AG09319 (cell line): ENCODE results near the gene DAB2IP.

Source experiments
- DNase-seq: peaks from one replicate; pipeline ENCODE4 v3.0.0-alpha.2; 2010; ENCODE audit warnings: low read depth; ENCODE audit errors: extremely low read depth
- CTCF ChIP-seq: IDR thresholded peaks from 2 replicates; pipeline ENCODE4 v1.5.1; 2011; ENCODE audit warnings: low read depth, mild to moderate bottlenecking, inconsistent platforms, low read length, moderate library complexity

DAB2IP gene

GRCh38 chr9:121776001-121776738 lies 124.7 kb downstream of the DAB2IP start:
- TF ChIP-seq CTCF, result no peak
- no peak for DNase-seq

- no peak for DNase-seq
- TF ChIP-seq CTCF, result no peak
These were observed 125.6 kb downstream of the DAB2IP start for GRCh38 chr9:121776739-121777637.

GRCh38 chr9:121778252-121779225 lies 127.1 kb downstream of the DAB2IP start:
- no peak for DNase-seq
- TF ChIP-seq CTCF, result no peak

- TF ChIP-seq CTCF, result no peak
- DNase-seq, result no peak
These were observed 128.1 kb downstream of the DAB2IP start for GRCh38 chr9:121779381-121780117.

- TF ChIP-seq CTCF, result no peak
- DNase-seq, result no peak
These were observed 129.0 kb downstream of the DAB2IP start for GRCh38 chr9:121780177-121781040.

DNA sequence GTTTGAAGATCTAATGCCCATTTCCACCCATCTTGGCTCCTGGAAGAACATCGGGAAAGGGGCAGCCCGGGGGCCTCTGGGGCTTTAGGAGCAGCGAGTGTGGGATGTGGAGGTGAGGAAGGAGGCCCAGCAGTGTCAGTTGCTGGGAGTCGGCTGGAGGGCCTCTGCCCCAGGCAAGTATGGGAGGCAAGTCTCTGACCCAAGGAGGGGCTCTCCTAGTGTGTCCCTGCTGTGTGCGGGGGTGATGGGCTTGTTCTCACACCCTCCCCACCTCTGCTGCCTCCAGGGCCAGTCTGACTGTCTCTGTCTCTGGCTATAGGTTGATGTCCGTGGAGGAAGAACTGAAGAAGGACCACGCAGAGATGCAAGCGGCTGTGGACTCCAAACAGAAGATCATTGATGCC lies 129.7 kb downstream of the DAB2IP start:
- DNase-seq, result no peak
- TF ChIP-seq CTCF, result no peak
